AG04450 (cell line): ENCODE data around the gene HCN2. TPM values are rescaled to one million over a fixed set of nuclear protein-coding genes. Genes with fewer than 3 reads are reported as not detected.

Experiments
- CTCF ChIA-PET: fragments of 300-600, 350-600 bp; formaldehyde crosslinking; extraction: SDS; loops from one replicate; lab custom pipeline; 2022; ENCODE audit warnings: antibody characterized with exemption, inconsistent platforms; lab: Charles Lee
- POLR2A ChIA-PET: fragments of 350-600 bp; formaldehyde crosslinking; extraction: SDS; loops from one replicate; lab custom pipeline; 2021; ENCODE audit warnings: antibody characterized with exemption, inconsistent platforms; lab: Yijun Ruan, JAX
- DNase-seq: peaks from one replicate; pipeline ENCODE4 v3.0.0-alpha.2; 2011; ENCODE audit warnings: low read depth, low spot score
- H3K27ac ChIP-seq: one replicate; pipeline ENCODE4 v1.5.1; 2012; ENCODE audit warnings: low read depth, low read length, control low read depth
- H3K27me3 ChIP-seq: one replicate; pipeline ENCODE4 v1.6.0; 2012; ENCODE audit warnings: low read length; ENCODE audit not compliant: control insufficient read depth, insufficient read depth
- H3K4me3 ChIP-seq: 2 replicates; pipeline ENCODE4 v1.5.1; 2011; ENCODE audit warnings: mild to moderate bottlenecking, low read depth, low read length, control low read depth
- H3K9me3 ChIP-seq: 2 replicates; pipeline ENCODE4 v1.5.1; 2012; ENCODE audit warnings: low read length; ENCODE audit not compliant: control insufficient read depth, insufficient read depth
- CTCF ChIP-seq: IDR thresholded peaks from 2 replicates; pipeline ENCODE4 v1.5.1; 2011; ENCODE audit warnings: low read depth, low read length, control low read depth, inconsistent platforms
- polyA plus RNA-seq: library from polyadenylated mRNA; depleted of rRNA; stranded (reverse); fragments of >200 nt; gene quantifications from 2 replicates; pipeline ENCODE4 v1.2.3, GENCODE V29; 2011

The HCN2 gene
- polyA plus RNA-seq, 1 experiment, result 0.33 TPM

DNA sequence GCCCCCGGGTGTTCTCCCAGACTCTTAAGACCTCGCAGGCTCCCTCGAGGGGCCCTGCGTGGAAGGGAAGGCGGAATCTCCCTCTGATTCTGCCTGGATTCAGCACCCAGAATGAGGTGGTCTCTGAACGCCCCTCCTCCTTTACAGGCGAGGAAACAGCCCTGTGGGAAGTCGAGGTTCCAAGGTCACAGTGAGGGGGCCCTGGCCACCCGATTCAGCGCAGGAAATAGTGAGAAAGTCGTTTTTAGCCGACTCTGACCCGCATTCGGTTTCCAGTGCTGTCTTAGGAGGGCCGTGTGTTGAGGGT is 16.2 kb upstream of the HCN2 start:
- DNase-seq, result no peak
- peak overlapping the region; percentile 91 for H3K4me3 ChIP-seq
- no peaks in the 10 kb centered on the region for H3K27me3 ChIP-seq
- CTCF ChIA-PET, result no interaction called here
- POLR2A ChIA-PET, result no interaction called here
- peaks cover 8% of the 10 kb centered on the region; the same call in 1 of the 2 replicates for H3K9me3 ChIP-seq
- H3K27ac ChIP-seq, result no peak overlapping the region
- no peak for TF ChIP-seq CTCF

GRCh38 chr19:574658-575526 is 14.8 kb upstream of the HCN2 start:
- no peak for TF ChIP-seq CTCF
- POLR2A ChIA-PET, result interaction anchor here (1.0 to 2.3 kb wide), 2 partner anchors 13 to 42 kb away, joined by 3 to 8 read pairs; partner anchors contain the start of gene CDC34

DNA sequence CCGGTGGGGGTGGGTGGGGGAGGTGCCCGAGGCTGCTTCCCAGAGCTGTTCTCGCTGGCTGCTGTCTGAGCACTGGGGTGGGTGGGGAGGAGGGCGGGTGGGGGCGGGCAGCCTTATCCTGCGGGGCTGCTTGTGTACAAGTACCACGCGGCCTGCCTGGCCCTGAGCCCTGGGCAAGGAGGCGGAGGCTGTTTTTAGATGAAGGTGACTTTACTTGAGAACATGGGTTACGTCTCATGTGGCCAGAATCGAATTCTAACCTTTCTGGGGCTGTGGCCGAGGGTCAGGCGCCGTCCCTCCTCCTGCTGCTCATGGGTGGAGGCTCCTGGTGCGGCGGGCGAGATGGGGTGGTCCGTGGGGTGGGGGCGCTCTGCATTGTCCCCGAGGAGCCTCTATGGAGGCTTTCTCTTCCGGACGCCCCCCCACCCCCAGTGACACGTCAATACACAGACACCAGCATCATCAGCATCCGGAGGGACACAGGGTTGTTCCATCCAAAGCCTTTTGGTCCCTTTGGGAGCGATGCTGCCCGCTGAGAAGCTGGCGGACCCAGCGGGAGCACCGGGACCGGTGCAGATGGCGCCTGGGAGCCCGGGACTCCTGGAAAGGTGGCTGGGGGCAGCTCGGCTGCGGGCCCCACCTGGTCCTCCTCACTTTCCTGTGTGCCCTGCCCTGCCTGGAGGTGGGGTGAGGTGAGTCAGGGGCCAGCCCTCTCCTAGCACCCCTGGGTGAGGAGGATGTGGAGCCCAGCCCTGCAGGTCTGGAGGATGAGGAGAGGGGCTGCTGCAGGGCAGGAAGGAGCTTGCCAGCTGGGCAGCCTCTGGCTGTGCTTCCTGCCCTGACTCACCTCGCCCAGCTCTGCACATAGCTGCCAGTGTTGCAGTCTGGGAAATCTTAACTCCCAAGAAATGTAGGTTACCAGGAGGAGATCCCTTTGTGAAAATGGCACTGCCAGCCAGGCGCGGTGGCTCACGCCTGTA is 13.9 kb upstream of the HCN2 start:
- Histone ChIP-seq H3K27ac (peak overlapping the region; percentile 31), H3K9me3 (peaks cover 3% of the 10 kb centered on the region; the same call in 1 of the 2 replicates), H3K27me3 (no peaks in the 10 kb centered on the region), H3K4me3 (peak overlapping the region; percentile 47)
- CTCF ChIA-PET, result no interaction called here
- POLR2A ChIA-PET, result interaction anchor here (1.0 to 2.3 kb wide), 2 partner anchors 12 to 43 kb away, joined by 3 to 8 read pairs; partner anchors contain the start of gene CDC34
- TF ChIP-seq CTCF, result no peak
- no peak for DNase-seq

More at GRCh38 chr19:574658-575526, 14.8 kb upstream of the HCN2 start:
- CTCF ChIA-PET, result no interaction called here
- H3K27me3 ChIP-seq, result no peaks in the 10 kb centered on the region
- H3K9me3 ChIP-seq, result peaks cover 8% of the 10 kb centered on the region; the same call in 1 of the 2 replicates
- H3K4me3 ChIP-seq, result peak overlapping the region; percentile 47
- H3K27ac ChIP-seq, result peak overlapping the region; percentile 39
- no peak for DNase-seq

GRCh38 chr19:576768-577438 is 12.8 kb upstream of the HCN2 start:
- no peak for TF ChIP-seq CTCF
- H3K27me3 ChIP-seq, result no peaks in the 10 kb centered on the region
- peaks cover 3% of the 10 kb centered on the region; the same call in 1 of the 2 replicates for H3K9me3 ChIP-seq
- ChIA-PET CTCF (interaction anchor here (0.8 kb wide), 1 partner anchor 44 kb away, joined by 3 read pairs; no protein-coding TSS in a partner anchor), POLR2A (interaction anchor here (0.5 to 2.3 kb wide), 2 partner anchors 44 to 385 kb away, joined by 4 to 8 read pairs; partner anchors contain the start of gene CDC34)
- no peak overlapping the region for H3K27ac ChIP-seq
- no peak overlapping the region for H3K4me3 ChIP-seq
- DNase-seq, result no peak
